ENCODE measurements around the gene COL7A1. TPM values are rescaled to one million over a fixed set of nuclear protein-coding genes. Genes with fewer than 3 reads are reported as not detected.

The COL7A1 gene
- total and polyA plus RNA-seq, 2 of the 8 experiments (the other 6 are each of a cell fraction or from before 2014, with no cell fraction given), result 10.7 to 13.9 TPM

DNA sequence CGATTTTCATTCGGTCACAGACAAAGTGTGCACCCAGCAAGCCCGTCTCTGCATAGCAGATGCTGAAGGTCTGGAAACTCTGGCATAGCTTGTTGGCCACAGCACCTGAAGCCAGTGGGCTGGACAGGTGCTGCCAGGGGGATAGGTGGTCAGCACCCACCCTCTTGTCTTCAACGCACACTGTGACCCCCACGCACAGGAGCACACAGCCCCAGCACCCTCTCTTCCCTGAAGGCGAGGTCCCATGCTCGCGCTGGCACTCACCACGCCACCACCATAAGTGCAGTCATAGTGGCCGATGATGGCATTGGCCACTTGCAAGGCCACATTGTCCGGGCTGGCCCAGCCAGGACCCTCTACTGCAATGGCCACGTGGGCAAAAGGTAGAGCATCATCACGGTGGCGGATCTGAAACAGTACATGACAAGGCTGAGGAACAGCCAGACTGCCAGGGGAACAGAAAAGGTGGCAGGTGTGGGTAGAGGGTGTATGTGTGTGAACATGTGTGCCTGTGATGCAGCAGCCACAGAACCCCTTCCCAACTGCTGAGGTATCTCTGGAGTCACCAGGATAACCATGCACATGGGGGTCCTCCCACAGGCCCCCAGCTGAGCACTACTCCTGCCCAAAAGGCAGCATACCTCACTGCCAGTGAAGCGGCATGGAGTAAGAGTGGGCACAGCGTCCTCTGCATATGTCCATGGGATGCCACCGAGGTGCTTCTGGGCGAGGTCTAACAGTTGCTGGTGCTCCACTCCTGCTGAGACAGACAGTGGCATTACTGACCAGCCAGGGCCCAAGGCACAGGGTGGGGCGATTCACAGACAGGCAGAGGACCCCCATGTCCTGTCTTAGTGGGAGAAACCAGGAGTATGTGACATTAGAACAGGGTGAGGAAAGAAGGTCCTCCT, 5.8 kb upstream of the COL7A1 start (continued):
- TF ChIP-seq, protein P1, sequence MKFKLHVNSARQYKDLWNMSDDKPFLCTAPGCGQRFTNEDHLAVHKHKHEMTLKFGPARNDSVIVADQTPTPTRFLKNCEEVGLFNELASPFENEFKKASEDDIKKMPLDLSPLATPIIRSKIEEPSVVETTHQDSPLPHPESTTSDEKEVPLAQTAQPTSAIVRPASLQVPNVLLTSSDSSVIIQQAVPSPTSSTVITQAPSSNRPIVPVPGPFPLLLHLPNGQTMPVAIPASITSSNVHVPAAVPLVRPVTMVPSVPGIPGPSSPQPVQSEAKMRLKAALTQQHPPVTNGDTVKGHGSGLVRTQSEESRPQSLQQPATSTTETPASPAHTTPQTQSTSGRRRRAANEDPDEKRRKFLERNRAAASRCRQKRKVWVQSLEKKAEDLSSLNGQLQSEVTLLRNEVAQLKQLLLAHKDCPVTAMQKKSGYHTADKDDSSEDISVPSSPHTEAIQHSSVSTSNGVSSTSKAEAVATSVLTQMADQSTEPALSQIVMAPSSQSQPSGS (IDR thresholded peaks at IDR 0.05; ENCODE audit: low read length), result no peak
- no peak for TF ChIP-seq FOSL1 (IDR thresholded peaks at IDR 0.05; ENCODE audit: insufficient read depth, low read depth, low read length)

Data from H1 (cell line).